ENCODE results near the gene SLC16A4.

SLC16A4 gene

GRCh38 chr1:110411173-110411735 is 20.4 kb upstream of the SLC16A4 start:
- DNase-seq: no peak
- ATAC-seq (ENCODE audit: insufficient read depth, low read depth): no peak
- Histone ChIP-seq H3K4me3 (ENCODE audit: low read depth in 1 of 2, low read length in 2 of 2) (no peak overlapping the region), H3K36me3 (ENCODE audit: insufficient read depth, low read length) (peaks cover 3% of the 10 kb centered on the region; the same call in 1 of the 2 replicates), H3K9ac (ENCODE audit: low read depth, low read length) (no peak overlapping the region), H2AFZ (ENCODE audit: low read depth, low read length) (no peak overlapping the region), H3K27me3 (ENCODE audit: insufficient read depth, low read length, poor library complexity) (no peaks in the 10 kb centered on the region), H4K20me1 (ENCODE audit: insufficient read depth, low read length) (no peaks in the 10 kb centered on the region), H3K79me2 (ENCODE audit: insufficient read depth, low read length) (peaks cover 17% of the 10 kb centered on the region), H3K9me3 (ENCODE audit: insufficient read depth, low read length, severe bottlenecking) (no peaks in the 10 kb centered on the region), H3K4me2 (ENCODE audit: insufficient read depth, low read length) (no peak overlapping the region), H3K4me1 (ENCODE audit: insufficient read depth, low read length) (peaks cover 23% of the 10 kb centered on the region), H3K27ac (ENCODE audit: low read length) (no peak overlapping the region)
- TF ChIP-seq EZH2 (IDR thresholded peaks at IDR 0.05; ENCODE audit: borderline replicate concordance, low read depth, low read length, severe bottlenecking): no peak
- TF ChIP-seq CTCF (IDR thresholded peaks at IDR 0.05; ENCODE audit: borderline replicate concordance, extremely low read depth, low read length, poor library complexity, severe bottlenecking): no peak

- ATAC-seq (ENCODE audit: insufficient read depth, low read depth) (no peak), DNase-seq (no peak)
- H3K9ac ChIP-seq (ENCODE audit: low read depth, low read length): no peak overlapping the region
- H3K4me1 ChIP-seq (ENCODE audit: insufficient read depth, low read length): peaks cover 33% of the 10 kb centered on the region
- 0 out of 2 replicates have a peak overlapping the region, but pooled peaks have one; percentile 73 for H3K4me2 ChIP-seq (ENCODE audit: insufficient read depth, low read length)
- H3K27me3 ChIP-seq (ENCODE audit: insufficient read depth, low read length, poor library complexity): no peaks in the 10 kb centered on the region
- H2AFZ ChIP-seq (ENCODE audit: low read depth, low read length): no peak overlapping the region
- peaks cover 25% of the 10 kb centered on the region for H3K79me2 ChIP-seq (ENCODE audit: insufficient read depth, low read length)
- no peaks in the 10 kb centered on the region for H3K9me3 ChIP-seq (ENCODE audit: insufficient read depth, low read length, severe bottlenecking)
- H3K36me3 ChIP-seq (ENCODE audit: insufficient read depth, low read length): peaks cover 17% of the 10 kb centered on the region
- H4K20me1 ChIP-seq (ENCODE audit: insufficient read depth, low read length): no peaks in the 10 kb centered on the region
- no peak overlapping the region for H3K27ac ChIP-seq (ENCODE audit: low read length)
- no peak for TF ChIP-seq EZH2 (IDR thresholded peaks at IDR 0.05; ENCODE audit: borderline replicate concordance, low read depth, low read length, severe bottlenecking)
- TF ChIP-seq CTCF (IDR thresholded peaks at IDR 0.05; ENCODE audit: borderline replicate concordance, extremely low read depth, low read length, poor library complexity, severe bottlenecking): no peak
- no peak overlapping the region for H3K4me3 ChIP-seq (ENCODE audit: low read depth in 1 of 2, low read length in 2 of 2)
Observed at GRCh38 chr1:110409316-110409715, 18.5 kb upstream of the SLC16A4 start.

DNA sequence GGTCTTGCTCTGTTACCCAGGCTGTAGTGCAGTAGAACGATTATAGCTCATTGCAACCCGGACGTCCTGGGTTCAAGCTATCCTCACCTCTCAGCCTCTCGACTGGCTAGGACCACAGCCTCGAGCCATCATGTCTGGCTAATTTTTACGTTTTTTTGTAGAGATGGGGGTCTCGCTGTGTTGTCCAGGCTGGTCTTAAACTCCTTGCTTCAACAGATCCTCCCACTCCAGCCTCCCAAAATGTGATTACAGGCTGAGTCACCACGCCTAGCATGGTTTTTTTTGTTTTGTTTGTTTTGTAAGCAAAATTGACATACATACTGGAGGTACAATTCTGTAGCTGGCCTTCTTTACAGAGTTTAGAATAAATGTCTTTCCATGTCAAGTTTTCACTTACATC is 17.7 kb upstream of the SLC16A4 start:
- TF ChIP-seq CTCF (IDR thresholded peaks at IDR 0.05; ENCODE audit: borderline replicate concordance, extremely low read depth, low read length, poor library complexity, severe bottlenecking) (no peak), EZH2 (IDR thresholded peaks at IDR 0.05; ENCODE audit: borderline replicate concordance, low read depth, low read length, severe bottlenecking) (no peak)
- Histone ChIP-seq H3K4me2 (ENCODE audit: insufficient read depth, low read length) (peak overlapping the region; percentile 73), H3K9me3 (ENCODE audit: insufficient read depth, low read length, severe bottlenecking) (no peaks in the 10 kb centered on the region), H3K79me2 (ENCODE audit: insufficient read depth, low read length) (peaks cover 25% of the 10 kb centered on the region), H3K27me3 (ENCODE audit: insufficient read depth, low read length, poor library complexity) (no peaks in the 10 kb centered on the region), H3K9ac (ENCODE audit: low read depth, low read length) (peak overlapping the region; percentile 87), H3K4me1 (ENCODE audit: insufficient read depth, low read length) (peaks cover 33% of the 10 kb centered on the region), H2AFZ (ENCODE audit: low read depth, low read length) (peak overlapping the region; percentile 100), H3K27ac (ENCODE audit: low read length) (no peak overlapping the region), H3K36me3 (ENCODE audit: insufficient read depth, low read length) (peaks cover 25% of the 10 kb centered on the region), H4K20me1 (ENCODE audit: insufficient read depth, low read length) (no peaks in the 10 kb centered on the region), H3K4me3 (ENCODE audit: low read depth in 1 of 2, low read length in 2 of 2) (peak overlapping the region; percentile 50 to 97; a peak in 3 of 4 replicates)
- DNase-seq (no peak), ATAC-seq (ENCODE audit: insufficient read depth, low read depth) (no peak)
